Esophagus squamous epithelium (tissue), 5 donors: Measurements from ENCODE around the gene OR4C6. TPM values are rescaled to one million over a fixed set of nuclear protein-coding genes. Genes with fewer than 3 reads are reported as not detected.

ENCODE experiments used
- DNase-seq: peaks from one replicate; lab custom pipeline; 2025; lab: John Stamatoyannopoulos, UW
- H3K27ac ChIP-seq, 4 donors: fragments of 200-600 bp; sonication (generic); one replicate each; pipeline ENCODE4 v1.5.1; 2016 to 2019; ENCODE audit warnings: mild to moderate bottlenecking in 1 of 4
- H3K27me3 ChIP-seq, 4 donors: fragments of 200-600 bp; sonication (generic); 1 replicate in 3 of 4; 2 replicates in 1 of 4; pipeline versions ENCODE4 v1.5.1 to v1.6.0; 2017 to 2021; ENCODE audit warnings: antibody characterized with exemption in 1 of 4
- H3K36me3 ChIP-seq, 3 donors: fragments of 200-600 bp; sonication (generic); one replicate each; pipeline ENCODE4 v1.5.1; 2016 to 2019
- H3K4me1 ChIP-seq, 3 donors: fragments of 200-600 bp; sonication (generic); one replicate each; pipeline ENCODE4 v1.5.1; 2017 to 2019
- H3K4me3 ChIP-seq, 4 donors: fragments of 200-600 bp; sonication (generic); 1 replicate in 3 of 4; 2 replicates in 1 of 4; pipeline ENCODE4 v1.5.1; 2016 to 2019; ENCODE audit warnings: mild to moderate bottlenecking in 2 of 4, moderate library complexity in 1 of 4
- H3K9me3 ChIP-seq, 3 donors: fragments of 200-600 bp; sonication (generic); one replicate each; pipeline ENCODE4 v1.5.1; 2016 to 2019
- CTCF ChIP-seq, 6 experiments: fragments of 450-650 bp in 4 of 6; fragments of 200-600 bp in 2 of 6; sonication (generic) in 2 of 6; IDR thresholded peaks; one replicate each; pipeline ENCODE4 v1.5.1; 2016 to 2019; ENCODE audit warnings: antibody characterized with exemption in 6 of 6, mild to moderate bottlenecking in 4 of 6, moderate library complexity in 4 of 6
- POLR2A ChIP-seq, 4 donors: fragments of 450-650 bp; IDR thresholded peaks; one replicate each; pipeline ENCODE4 v1.6.1; 2017; ENCODE audit warnings: antibody characterized with exemption in 4 of 4, mild to moderate bottlenecking in 4 of 4, moderate library complexity in 3 of 4
- WGBS, 2 donors: methylation state at CpG; one replicate each; pipeline ENCODE4 v1.1.5; 2018; 5-methylcytosine and 5-hydroxymethylcytosine counted together
- intact Hi-C: fragments of 100-400 bp; cut with DNase I; formaldehyde crosslinking; loops from one replicate; pipeline ENCODE4 v1.15.0; 2022
- total RNA-seq, 4 donors: library from RNA; depleted of rRNA; stranded (reverse); fragments of >200 nt; gene quantifications; one replicate each; pipeline ENCODE4 v1.1.0, GENCODE V29; 2016
- donor health status: DM: yes; HTN: yes; CAD: no.

The OR4C6 gene
- total RNA-seq, 4 donors from 2014 or later = not detected

DNA sequence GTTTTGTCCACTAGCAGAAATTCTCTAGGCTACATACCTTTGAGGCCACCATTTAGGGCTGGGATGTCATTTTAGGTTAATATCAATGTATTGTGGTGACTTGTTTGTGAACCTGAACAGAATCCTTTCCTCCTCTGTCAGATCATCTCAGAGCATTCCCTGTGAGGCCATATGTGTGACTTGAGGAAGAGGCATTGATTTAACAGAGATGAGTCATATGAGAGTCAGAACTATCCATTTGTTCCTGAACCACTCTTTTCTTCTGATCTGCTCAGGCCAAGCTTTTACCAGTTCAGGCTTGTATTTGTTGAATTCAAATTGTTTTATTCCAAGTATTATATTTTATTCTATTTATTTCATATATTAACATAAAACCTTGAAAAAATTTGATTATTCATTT lies 6.9 kb upstream of the OR4C6 start:
- no peak for TF ChIP-seq CTCF (IDR thresholded peaks at IDR 0.05)
- TF ChIP-seq POLR2A (IDR thresholded peaks at IDR 0.05) = no peak
- H3K27ac ChIP-seq = no peak overlapping the region
- no peaks in the 10 kb centered on the region for H3K36me3 ChIP-seq
- no peaks in the 10 kb centered on the region for H3K4me1 ChIP-seq
- no peak for DNase-seq
- no peak overlapping the region for H3K4me3 ChIP-seq
- H3K27me3 ChIP-seq = no peaks in the 10 kb centered on the region
- no peaks in the 10 kb centered on the region for H3K9me3 ChIP-seq
- intact Hi-C loops = no loop called here

GRCh38 chr11:55658031-55658573 lies 3.9 kb upstream of the OR4C6 start:
- TF ChIP-seq POLR2A (IDR thresholded peaks at IDR 0.05) (no peak), CTCF (IDR thresholded peaks at IDR 0.05) (no peak)
- intact Hi-C loops = no loop called here
- no peak overlapping the region for H3K4me3 ChIP-seq
- H3K36me3 ChIP-seq = no peaks in the 10 kb centered on the region
- DNase-seq = no peak
- no peaks in the 10 kb centered on the region for H3K9me3 ChIP-seq
- 46 to 85% methylated on average over 2 of the region's 2 CpGs for WGBS, 2 donors
- no peaks in the 10 kb centered on the region for H3K4me1 ChIP-seq
- no peak overlapping the region for H3K27ac ChIP-seq
- H3K27me3 ChIP-seq = no peaks in the 10 kb centered on the region

- Histone ChIP-seq H3K36me3 (no peaks in the 10 kb centered on the region), H3K27ac (no peak overlapping the region), H3K9me3 (no peaks in the 10 kb centered on the region), H3K4me3 (no peak overlapping the region), H3K27me3 (no peaks in the 10 kb centered on the region), H3K4me1 (no peaks in the 10 kb centered on the region)
- intact Hi-C loops = no loop called here
- DNase-seq = no peak
- WGBS, 2 donors = 31 to 38% methylated on average over 1 of the region's 1 CpG
- TF ChIP-seq CTCF (IDR thresholded peaks at IDR 0.05) (no peak), POLR2A (IDR thresholded peaks at IDR 0.05) (no peak)
Observed at GRCh38 chr11:55658608-55659007, 3.4 kb upstream of the OR4C6 start.

DNA sequence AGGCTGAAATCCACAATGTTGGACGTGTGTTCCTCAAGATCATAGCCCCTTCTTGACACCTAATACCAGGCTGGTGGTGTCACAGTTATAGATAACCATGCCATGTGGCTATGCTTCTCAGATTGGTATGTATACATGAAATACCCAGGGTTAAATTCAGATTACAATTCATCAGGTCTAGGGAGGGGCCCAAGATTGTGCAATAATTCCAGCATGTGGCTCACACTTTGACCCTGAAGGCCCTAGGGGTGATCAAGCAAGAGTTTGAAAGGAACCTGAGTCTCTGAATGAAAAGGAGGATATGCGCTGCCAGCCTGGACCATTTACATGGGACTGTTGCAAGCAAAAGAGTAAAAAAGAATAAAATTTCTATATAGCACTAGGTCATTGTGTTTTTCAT lies 7.4 kb downstream of the OR4C6 start:
- no peaks in the 10 kb centered on the region for H3K4me1 ChIP-seq
- no peak overlapping the region for H3K27ac ChIP-seq
- intact Hi-C loops = no loop called here
- H3K4me3 ChIP-seq = no peak overlapping the region
- H3K27me3 ChIP-seq = no peaks in the 10 kb centered on the region
- H3K36me3 ChIP-seq = no peaks in the 10 kb centered on the region
- 43 to 48% methylated on average over 2 of the region's 2 CpGs for WGBS, 2 donors
- no peak for TF ChIP-seq CTCF (IDR thresholded peaks at IDR 0.05)
- no peak for TF ChIP-seq POLR2A (IDR thresholded peaks at IDR 0.05)
- no peaks in the 10 kb centered on the region for H3K9me3 ChIP-seq
- no peak for DNase-seq

- Histone ChIP-seq H3K36me3 (no peaks in the 10 kb centered on the region), H3K9me3 (no peaks in the 10 kb centered on the region), H3K4me3 (no peak overlapping the region), H3K27ac (no peak overlapping the region), H3K4me1 (no peaks in the 10 kb centered on the region), H3K27me3 (no peaks in the 10 kb centered on the region)
- intact Hi-C loops = no loop called here
- 60 to 62% methylated on average over 5 of the region's 5 CpGs for WGBS, 2 donors
- DNase-seq = no peak
- TF ChIP-seq CTCF (IDR thresholded peaks at IDR 0.05) (no peak), POLR2A (IDR thresholded peaks at IDR 0.05) (no peak)
Observed at GRCh38 chr11:55673860-55674259, 11.9 kb downstream of the OR4C6 start.
